ELF-1 (cell line): ENCODE measurements around the gene CRYBG2.

Experiments used
- DNase-seq: peaks from one replicate; pipeline ENCODE4 v3.0.0-alpha.2; 2016; ENCODE audit warnings: low read depth, low spot score

CRYBG2 gene

DNA sequence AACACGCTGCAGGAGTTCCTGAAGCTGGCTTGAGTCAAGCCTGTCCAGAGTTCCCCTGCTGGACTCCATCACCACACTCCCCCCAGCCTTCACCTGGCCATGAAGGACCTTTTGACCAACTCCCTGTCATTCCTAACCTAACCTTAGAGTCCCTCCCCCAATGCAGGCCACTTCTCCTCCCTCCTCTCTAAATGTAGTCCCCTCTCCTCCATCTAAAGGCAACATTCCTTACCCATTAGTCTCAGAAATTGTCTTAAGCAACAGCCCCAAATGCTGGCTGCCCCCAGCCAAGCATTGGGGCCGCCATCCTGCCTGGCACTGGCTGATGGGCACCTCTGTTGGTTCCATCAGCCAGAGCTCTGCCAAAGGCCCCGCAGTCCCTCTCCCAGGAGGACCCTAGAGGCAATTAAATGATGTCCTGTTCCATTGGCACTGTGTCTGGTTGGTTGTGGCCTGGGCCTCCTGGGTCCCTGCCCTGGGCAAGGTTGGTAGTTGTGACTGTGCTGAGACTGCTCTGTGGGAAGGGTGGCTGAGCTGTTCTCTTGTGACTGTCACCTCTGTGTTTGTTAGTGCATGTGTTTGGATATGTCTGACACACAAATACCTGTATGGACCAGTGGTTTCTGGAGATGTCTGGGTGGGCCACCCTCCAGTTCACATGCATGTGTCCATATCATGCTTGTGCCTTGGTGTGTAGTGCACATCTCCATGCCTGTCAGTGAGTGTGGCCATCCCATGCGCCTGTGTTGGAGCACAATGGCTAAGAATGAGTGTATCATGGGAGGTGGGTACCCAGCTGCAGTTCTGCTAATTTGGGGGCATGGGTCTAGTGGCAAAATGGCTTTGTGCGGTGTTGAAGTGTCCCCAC lies 72.6 kb downstream of the CRYBG2 start:
- DNase-seq: no peak

DNA sequence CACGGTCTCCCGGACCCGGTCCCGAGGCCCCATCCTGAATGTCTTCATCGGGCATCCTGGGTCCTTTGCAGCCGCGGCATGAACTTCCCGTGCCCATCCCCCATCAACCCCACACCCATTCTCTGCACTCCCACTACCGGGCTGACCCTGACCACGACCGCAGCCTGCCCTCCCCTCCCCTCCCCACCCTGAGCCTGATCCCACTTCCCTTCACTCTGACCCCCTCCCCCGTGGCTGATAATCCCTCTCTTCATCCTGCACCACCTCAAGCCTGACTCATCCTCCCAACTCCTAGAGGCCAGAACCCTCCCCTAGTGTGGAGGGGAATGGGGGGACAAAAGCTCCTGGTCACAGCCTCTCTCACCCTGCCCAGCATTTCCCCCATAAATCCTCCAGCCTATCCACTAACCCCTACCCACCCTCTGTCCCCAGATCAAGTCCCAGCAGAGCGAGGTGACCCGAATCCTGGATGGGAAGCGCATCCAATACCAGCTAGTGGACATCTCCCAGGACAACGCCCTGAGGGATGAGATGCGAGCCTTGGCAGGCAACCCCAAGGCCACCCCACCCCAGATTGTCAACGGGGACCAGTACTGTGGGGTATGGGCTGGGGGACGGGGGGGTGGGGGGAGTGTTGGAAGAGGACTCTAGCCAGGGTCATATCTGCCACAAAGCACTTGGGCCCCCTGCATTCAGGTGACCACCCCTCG lies 73.4 kb downstream of the CRYBG2 start:
- no peak for DNase-seq

DNA sequence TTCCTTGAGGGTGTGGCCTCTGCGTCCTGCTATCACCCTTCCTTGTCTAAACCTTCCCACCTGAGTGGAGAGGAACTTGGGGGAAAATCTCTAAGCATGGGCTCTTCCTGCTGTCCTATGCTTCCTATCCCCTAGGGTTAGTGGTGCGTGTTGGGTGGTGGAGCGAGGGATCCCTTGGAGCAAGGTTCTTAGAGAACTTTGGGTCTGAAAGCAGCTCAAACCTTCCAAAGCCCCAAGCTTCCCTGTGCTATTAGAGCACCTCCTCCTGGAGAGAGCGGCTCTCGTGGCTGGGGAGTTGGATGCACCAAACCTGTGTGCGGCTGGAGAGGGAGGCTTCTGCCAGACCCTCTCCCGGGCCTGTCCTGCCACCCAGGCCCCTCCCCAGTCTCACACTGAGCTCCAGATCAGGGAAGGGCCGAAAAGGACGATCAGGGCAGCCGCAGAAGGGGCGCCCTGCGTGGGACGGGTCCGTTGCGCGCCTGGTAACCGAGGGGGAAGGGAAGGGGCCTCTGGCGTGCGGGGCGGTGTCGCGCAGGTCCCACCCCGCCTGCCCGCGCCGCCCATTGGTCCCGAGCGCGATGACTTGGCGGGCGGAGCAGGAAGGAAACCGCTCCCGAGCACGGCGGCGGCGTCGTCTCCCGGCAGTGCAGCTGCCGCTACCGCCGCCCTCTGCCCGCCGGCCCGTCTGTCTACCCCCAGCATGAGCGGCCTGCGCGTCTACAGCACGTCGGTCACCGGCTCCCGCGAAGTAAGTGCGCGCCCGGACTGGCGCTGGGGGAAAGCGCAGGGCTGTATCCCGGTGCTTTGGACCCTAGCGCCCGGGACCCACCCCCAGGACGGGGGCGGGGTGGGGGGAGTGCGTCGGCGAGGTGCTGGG lies 74.2 kb downstream of the CRYBG2 start, which contains the start of gene SH3BGRL3:
SH3BGRL3 (plus strand) TSS at position 631 of the 877 bp plus-strand sequence; CDS start at position 701, 70 bp downstream.
- peak; percentile 87 for DNase-seq

DNA sequence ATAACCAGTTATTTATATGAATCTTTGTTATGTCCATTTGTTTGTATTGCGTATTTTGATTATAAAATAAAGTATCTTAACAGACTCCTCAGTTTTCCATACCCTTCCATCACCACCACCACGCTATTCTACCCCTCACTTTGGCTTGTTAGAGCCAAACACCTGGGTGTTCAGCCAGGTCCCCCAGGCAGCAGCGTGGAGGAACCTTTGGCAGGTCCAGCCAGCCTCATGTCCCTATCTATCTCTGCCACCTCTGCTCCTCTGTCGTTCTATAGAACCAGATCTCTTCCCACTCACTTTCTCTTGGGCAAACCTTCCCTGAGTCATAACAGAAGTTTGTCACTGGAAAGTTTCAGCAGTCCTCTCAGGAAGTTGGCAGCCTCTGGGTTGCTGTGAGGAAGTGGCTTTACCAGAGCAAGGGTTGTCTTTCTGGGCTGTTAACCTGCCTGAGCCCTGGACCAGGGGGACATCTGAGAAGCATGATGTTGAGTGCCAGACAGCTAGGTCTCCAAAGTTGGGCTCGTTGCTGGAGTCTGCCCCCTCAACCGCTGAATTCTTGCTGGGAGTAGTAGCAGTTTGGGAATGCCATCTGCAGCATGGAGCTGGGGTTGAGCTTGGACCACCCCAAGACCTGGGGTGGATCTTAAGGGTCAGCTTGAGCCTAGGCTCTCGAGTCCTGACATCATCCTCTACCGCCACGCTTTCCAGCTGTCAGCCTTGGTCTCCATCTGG lies 75.0 kb downstream of the CRYBG2 start:
- DNase-seq: no peak

DNA sequence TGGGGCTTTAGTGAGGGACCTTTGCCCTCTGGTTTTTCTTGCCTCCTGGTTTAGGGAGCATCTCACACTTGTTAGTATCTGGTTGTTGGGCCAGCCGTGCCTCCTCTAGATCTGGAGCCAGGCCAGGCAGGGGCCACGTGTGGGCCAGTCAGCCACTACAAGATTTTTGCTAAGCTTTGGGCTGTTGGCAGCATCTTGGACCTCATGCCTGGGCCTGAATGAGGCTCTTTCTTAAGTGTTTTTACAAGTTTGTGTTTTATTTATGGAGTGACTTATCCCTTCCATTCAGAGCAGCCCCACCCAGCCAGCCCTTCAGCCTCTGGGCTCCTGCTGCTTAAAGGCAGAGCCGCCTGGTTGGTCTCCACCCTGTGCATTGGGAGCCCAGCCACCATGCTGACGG lies 75.6 kb downstream of the CRYBG2 start:
- DNase-seq: no peak

DNA sequence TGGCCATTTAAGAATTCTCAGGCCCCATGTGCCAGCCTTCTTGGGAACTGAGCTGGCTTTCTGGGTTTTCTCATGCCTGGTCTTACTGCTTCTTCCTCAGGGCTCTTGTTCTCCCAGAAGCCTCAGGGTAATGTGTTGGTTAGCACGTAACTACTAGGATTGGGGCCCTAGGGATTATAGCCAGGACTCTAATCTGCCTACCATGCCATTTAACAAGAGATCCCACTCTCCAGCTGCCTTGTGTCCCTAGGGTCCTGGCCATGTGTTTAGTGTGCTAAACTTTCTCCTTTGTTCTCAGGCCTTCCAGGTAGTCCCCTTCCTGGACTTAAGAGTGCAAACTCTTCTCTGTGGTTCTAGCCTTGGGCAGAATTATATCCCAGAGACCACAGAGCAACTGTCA lies 76.2 kb downstream of the CRYBG2 start:
- no peak for DNase-seq

DNA sequence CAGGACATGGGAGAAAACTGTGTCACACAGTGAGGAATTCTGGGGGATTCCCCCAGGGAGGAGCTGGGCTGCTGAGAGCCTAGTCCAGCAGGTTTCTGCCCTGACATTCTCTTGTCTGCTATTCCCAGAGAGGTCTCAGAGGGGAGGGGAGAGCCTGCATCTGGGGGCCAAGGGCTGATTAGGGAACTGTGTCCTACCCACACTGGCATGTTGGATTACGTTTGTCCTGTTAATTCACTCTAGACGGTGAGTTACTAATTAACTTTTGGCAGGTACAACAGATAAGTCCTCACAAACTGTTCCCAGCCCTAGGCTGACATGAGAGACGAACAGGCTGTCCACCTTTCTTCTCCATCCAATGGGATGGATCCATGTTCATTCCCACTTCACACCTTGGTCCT lies 76.7 kb downstream of the CRYBG2 start:
- no peak for DNase-seq

DNA sequence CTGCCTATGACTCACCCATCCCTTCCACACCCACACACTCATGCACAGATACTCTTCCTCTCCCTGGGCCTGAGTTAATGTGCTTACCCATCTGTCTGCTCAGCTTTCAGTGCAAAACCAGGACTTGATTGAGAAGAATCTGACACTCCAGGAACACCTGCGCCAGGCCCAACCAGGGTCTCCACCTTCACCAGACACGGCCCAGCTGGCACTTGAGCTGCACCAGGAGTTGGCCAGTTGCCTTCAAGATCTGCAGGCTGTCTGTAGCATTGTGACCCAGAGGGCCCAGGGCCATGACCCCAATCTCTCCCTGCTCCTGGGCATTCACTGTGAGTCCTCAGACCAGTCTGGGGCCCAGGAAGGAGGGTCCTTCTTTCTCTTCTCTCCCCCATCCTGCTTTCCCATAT lies 77.5 kb downstream of the CRYBG2 start:
- DNase-seq: no peak

DNA sequence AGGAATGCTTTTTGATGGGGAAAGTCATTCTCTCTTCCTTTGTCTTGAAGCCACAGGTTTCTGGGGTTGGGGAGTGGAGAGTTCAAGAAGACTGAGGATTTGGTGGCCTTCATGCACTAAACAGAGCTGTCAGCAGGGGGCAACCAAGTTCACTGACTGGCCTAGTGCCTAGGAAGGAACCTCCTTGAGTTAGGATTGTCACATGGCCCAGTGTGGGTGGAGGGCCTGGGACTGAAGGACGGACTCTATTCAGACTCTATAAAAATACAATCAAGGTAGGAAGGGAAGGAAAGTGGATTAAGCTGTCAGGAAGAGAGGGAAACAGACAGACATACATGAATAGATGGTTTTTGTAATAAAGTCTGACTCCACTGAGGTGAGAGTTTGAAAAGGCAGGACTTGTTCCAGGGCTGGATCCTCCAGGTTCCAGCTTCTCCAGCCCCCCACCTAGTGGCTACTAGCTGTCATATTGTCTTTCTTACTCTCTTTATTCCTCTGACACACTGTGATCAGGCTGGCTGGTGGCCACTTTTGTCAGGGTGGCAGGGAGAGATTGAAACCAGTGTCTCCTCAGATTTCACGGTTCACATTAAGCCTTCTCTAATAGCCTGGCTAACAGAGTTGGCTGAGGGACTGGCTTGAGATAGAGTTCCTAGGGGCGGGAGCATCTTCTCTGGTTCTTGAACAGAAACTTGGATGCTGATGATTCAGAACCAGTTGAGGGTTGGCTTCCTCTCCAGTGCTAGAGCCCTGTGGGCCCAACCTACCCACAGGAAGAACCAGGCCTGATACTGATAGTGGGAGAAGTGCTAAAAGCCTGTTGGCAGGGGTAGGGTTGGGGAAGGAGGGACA lies 78.1 kb downstream of the CRYBG2 start:
- DNase-seq: peak; percentile 95

DNA sequence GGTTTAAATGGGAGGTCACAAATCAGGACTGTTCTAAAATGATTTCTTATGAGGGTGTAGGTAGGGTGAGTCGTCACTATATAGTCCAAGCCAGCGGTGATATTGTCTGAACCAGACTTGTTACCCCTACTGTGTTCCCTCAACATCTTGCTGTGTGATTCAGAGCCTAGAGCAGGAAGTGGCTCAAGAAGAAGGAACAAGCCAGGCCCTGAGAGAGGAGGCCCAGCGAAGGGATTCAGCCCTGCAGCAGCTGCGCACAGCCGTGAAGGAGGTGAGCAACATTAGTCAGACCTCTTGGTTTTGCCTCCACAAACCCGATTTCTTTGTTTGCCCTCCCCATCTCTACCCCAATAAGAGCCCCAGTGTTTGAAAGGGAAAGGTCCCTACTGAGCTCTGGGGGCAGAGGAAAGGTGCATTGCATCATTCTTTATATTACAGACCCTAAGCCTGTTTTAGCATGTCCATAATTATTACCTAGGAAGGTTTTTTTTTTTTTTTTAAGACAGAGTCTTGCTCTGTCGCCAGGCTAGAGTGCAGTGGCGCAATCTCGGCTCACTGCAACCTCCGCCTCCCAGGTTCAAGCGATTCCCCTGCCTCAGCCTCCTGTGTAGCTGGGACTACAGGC lies 79.0 kb downstream of the CRYBG2 start:
- DNase-seq: no peak
